ENCODE measurements around the gene CPNE1.
A peak's percentile ranks its signal among the peaks of the same experiment; 100 is the strongest.

Gene CPNE1

DNA sequence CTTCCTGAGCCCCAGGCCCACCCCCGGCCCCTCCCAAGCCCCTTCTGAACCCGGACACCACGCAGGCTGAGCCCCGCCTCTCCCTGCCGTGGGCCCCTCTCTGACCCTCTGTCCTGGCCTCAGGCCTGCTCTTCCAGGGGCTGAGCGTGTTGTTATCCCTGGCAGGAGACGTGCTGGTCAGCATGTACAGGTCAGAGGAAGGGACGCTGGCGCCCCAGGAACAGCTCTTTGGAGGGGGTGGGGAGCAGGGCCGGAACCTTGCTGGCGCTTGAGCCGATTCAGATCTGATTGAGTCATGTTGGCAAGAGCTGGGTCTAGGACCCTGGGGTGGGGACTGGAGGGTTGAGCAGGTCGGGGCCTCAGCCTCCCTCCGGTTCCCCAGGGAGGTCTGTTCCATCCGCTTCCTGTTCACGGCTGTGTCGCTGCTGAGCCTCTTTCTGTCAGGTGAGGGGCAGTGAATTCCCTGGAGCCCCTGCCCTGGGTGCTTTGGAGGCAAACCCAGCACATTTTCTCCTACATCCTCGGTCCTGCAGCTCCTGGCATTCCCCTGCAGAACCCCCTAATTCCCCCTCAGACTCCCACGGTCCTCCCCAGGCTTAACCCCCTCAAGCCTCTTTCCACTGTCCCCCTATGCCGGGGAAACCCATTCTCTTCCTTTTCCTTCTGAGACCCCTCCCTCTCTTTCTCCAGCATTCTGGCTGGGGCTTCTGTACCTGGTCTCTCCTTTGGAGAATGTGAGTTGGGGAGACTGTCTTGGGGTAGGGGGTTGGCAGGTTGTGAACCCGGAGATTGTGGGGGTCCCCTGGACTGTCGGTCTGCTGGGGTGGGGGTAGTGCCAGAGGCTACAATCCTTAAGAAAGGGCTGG, 47.1 kb downstream of the CPNE1 start:
- peak overlapping the region; percentile 65 for H3K4me3 ChIP-seq (ENCODE audit: low read depth, low read length)

DNA sequence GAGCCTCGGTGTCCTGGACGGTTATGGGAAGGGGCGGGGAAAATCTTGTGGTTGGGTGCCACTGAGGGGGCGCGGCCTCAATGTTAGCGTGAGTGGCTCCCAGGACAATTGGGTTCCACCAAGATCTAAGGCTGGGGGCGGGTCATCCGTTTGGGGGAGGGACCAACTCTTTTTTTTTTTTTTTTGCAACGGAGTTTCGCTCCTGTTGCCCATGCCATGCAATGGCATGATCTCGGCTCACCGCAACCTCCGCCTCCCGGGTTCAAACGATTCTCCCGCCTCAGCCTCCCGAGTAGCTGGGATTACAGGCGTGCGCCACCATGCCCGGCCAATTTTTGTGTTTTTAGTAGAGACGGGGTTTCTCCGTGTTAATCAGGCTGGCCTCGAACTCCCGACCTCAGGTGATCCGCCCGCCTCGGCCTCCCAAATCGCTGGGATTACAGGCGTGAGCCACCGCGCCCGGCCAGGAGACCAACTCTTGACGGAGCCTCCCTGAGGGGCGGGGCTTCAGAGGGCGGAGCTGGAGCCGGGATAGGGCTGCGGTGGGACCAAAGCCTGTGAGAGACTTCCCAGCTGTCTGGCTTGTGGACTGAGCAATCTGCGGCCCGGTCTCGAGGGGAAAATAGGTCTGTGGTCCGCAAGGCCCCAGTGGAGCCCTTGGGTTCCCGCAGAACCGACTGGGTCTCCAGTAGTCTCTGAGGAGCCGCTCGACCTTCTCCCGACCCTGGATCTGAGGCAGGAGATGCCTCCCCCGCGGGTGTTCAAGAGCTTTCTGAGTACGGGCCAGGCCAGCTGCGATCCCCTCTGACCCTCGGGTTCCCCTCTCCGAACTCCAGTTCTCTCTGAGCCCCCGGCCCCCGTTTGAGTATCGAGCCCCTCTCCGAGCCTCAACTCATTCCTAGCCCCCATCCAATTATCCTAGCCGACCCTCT, 48.0 kb downstream of the CPNE1 start:
- no peak for TF ChIP-seq CTCF (IDR thresholded peaks at IDR 0.05; ENCODE audit: low read depth, low read length)
- peak overlapping the region; percentile 65 for H3K4me3 ChIP-seq (ENCODE audit: low read depth, low read length)

More for the DNA sequence above, 47.1 kb downstream of the CPNE1 start:
- no peak for TF ChIP-seq CTCF (IDR thresholded peaks at IDR 0.05; ENCODE audit: low read depth, low read length)

GRCh38 chr20:35615667-35616464, 48.8 kb downstream of the CPNE1 start, which contains the start of gene SPAG4:
SPAG4 (plus strand) TSS chr20:35615829; CDS start chr20:35616004, 175 bp downstream.
- TF ChIP-seq CTCF (IDR thresholded peaks at IDR 0.05; ENCODE audit: low read depth, low read length): no peak
- H3K4me3 ChIP-seq (ENCODE audit: low read depth, low read length): peak within 1 kb of the TSS; percentile 65

GRCh38 chr20:35611482-35611881, 53.2 kb downstream of the CPNE1 start:
- H3K4me3 ChIP-seq (ENCODE audit: low read depth, low read length): no peak overlapping the region

DNA sequence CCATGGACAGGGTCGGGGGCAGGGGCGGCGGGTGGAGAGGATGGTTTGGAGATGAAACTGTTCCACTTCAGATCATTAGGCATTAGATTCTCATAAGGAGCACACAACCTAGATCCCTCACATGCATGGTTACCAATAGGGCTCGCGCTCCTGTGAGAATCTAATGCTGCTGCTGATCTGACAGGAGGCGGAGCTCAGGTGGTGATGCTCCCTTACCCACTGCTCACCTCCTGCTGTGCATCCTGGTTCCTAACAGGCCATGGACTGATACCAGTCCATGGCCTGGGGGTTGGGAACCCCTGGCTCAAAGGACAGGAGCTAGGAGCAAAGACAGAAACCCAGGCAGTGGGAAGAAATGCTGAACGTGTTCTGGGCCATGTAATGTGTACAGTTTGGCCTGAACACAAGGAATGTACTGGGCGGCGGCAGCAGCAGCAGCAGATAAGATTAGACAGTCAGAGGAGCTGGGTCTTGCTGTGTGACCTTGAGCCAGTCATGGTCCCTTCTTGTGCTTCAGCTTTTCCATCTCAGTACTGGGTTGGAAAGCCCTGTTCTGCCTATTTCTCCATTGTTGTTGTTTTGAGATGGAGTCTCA, 53.8 kb downstream of the CPNE1 start:
- TF ChIP-seq CTCF (IDR thresholded peaks at IDR 0.05; ENCODE audit: low read depth, low read length): no peak
- no peak overlapping the region for H3K4me3 ChIP-seq (ENCODE audit: low read depth, low read length)

More at GRCh38 chr20:35611482-35611881, 53.2 kb downstream of the CPNE1 start:
- TF ChIP-seq CTCF (IDR thresholded peaks at IDR 0.05; ENCODE audit: low read depth, low read length): no peak

DNA sequence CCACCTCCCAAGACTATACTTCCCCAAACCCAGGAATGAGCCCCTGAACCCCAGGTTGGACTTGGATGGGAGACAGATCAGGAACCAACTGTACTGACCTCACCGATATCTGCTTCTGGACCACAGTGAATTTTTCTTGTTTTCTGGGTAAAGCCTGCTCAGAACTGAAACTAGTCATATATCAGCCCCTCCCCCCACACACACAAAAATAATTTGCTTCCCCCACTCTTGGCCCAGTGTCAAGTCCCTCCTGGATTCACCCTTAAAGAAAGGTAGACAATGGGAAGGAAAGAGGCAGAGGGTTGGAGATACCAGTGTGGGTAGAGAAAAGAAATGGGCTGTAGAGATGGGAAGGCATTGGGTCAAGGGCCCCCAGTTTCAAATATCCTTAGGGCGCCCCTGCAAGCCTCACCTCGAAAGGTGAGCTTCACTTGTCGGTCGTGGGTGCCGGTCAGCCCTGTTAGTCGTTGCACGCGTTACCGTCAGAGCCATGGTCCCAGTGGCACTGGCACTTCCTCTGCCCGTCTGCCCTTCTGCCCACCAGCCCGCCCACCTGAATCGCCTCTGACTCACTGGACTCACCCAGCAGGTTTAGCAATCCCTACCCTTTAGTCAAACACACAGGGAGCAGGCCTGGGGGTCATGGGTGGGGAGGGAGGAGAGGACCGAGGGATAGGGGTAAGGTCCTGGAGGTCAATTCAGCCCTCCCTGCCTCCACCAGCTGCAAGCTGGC, 57.5 kb downstream of the CPNE1 start:
- TF ChIP-seq CTCF (IDR thresholded peaks at IDR 0.05; ENCODE audit: low read depth, low read length): no peak
- no peak overlapping the region for H3K4me3 ChIP-seq (ENCODE audit: low read depth, low read length)
